NCI-H510A (cell line): ENCODE results near the gene FXYD6.
"Not testable (repeated sequence)": the region's sequence is repeated elsewhere in the genome, so short reads cannot be mapped to it uniquely, and the experiment has no call there.

ENCODE experiments used
- DNase-seq: peaks from one replicate; lab custom pipeline; 2025; lab: John Stamatoyannopoulos, UW

FXYD6 gene

GRCh38 chr11:117816151-117816741 lies 60.2 kb downstream of the FXYD6 start:
- DNase-seq, result no peak

- DNase-seq, result no peak
Measured at GRCh38 chr11:117815262-117815803, 61.1 kb downstream of the FXYD6 start.

GRCh38 chr11:117814766-117815261 lies 61.6 kb downstream of the FXYD6 start:
- DNase-seq, result peak; percentile 71

GRCh38 chr11:117814204-117814765 lies 62.2 kb downstream of the FXYD6 start:
- no peak for DNase-seq

GRCh38 chr11:117810056-117810451 lies 66.4 kb downstream of the FXYD6 start:
- DNase-seq, result not testable (repeated sequence)

- peak; percentile 80 for DNase-seq
Measured at GRCh38 chr11:117809236-117810055, 67.0 kb downstream of the FXYD6 start.

GRCh38 chr11:117808784-117809183 lies 67.7 kb downstream of the FXYD6 start:
- no peak for DNase-seq

GRCh38 chr11:117807482-117808327 lies 68.8 kb downstream of the FXYD6 start:
- no peak for DNase-seq

- DNase-seq, result no peak
Measured at GRCh38 chr11:117806846-117807245, 69.6 kb downstream of the FXYD6 start.

GRCh38 chr11:117805045-117805444 lies 71.4 kb downstream of the FXYD6 start:
- no peak for DNase-seq

- DNase-seq, result no peak
Measured at GRCh38 chr11:117803896-117804295, 72.6 kb downstream of the FXYD6 start.

- DNase-seq, result no peak
Measured at GRCh38 chr11:117799634-117800033, 76.8 kb downstream of the FXYD6 start.

GRCh38 chr11:117796872-117797529 lies 79.5 kb downstream of the FXYD6 start, which contains the start of gene DSCAML1:
TSS of gene DSCAML1 (minus strand) at chr11:117797216. CDS start at chr11:117797079, 137 bp downstream.
- DNase-seq, result no peak

GRCh38 chr11:117796456-117796871 lies 80.0 kb downstream of the FXYD6 start:
- no peak for DNase-seq

- no peak for DNase-seq
Measured at GRCh38 chr11:117795638-117796455, 80.6 kb downstream of the FXYD6 start.

- no peak for DNase-seq
Measured at GRCh38 chr11:117794772-117795629, 81.5 kb downstream of the FXYD6 start.

- no peak for DNase-seq
Measured at GRCh38 chr11:117794135-117794534, 82.3 kb downstream of the FXYD6 start.

- no peak for DNase-seq
Measured at GRCh38 chr11:117793583-117793982, 82.9 kb downstream of the FXYD6 start.

- DNase-seq, result no peak
Measured at GRCh38 chr11:117792992-117793391, 83.5 kb downstream of the FXYD6 start.
